ENCODE results near the gene SLC25A21. TPM values are rescaled to one million over a fixed set of nuclear protein-coding genes. Genes with fewer than 3 reads are reported as not detected.

Gene SLC25A21
- total and polyA plus RNA-seq, 10 of the 15 experiments (the other 5 are each of a cell fraction or from before 2014, with no cell fraction given), result 0.06 to 0.72 (median 0.17) TPM; not detected in 3

DNA sequence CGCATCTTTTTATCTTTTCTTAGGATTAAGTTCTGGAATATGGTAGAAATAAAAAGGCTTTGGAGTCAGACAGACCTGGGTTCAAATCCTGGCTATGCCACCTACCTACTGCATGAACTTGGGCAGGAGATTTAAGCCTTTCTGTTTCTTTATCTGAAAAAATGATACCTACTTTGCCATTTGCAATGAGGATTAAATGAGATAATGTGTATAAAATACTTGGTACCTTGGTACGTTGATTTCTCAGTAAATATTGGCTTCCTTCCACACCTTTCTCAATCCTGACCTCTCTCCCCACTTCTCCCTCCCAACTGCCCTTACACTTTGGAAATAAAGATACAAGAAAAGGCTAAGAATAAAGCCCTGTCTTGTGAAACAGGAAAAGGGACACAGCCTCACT is 338.1 kb downstream of the SLC25A21 start:
- no peak overlapping the region for H3K4me2 ChIP-seq (ENCODE audit: control insufficient read depth, insufficient read depth)
- H3K4me1 ChIP-seq (ENCODE audit: control insufficient read depth, insufficient read depth, low read length), result no peaks in the 10 kb centered on the region
- DNase-seq (ENCODE audit: low read depth, low spot score) (no peak), ATAC-seq (no peak), FAIRE-seq (no peak)
- in situ Hi-C loops (cut with MboI), result no loop called here
- no peak overlapping the region for H3K4me3 ChIP-seq
- RAD21 ChIA-PET (ENCODE audit: unreplicated experiment), result no interaction called here
- 43% methylated on average over 2 of the region's 2 CpGs for WGBS (ENCODE audit: insufficient coverage, insufficient replicate concordance, low lambda C conversion rate, missing lambda C conversion rate)
- H3K9me3 ChIP-seq (replicated peaks; ENCODE audit: control insufficient read depth, insufficient read depth, low read length), result no peaks in the 10 kb centered on the region
- no peaks in the 10 kb centered on the region for H4K20me1 ChIP-seq (ENCODE audit: control insufficient read depth, insufficient read depth)
- no peak overlapping the region for H2AFZ ChIP-seq (ENCODE audit: control insufficient read depth, low read depth, low read length)
- no peak overlapping the region for H3K9ac ChIP-seq (ENCODE audit: control insufficient read depth, insufficient read depth, low read length)
- CTCF ChIA-PET, result no interaction called here
- no peaks in the 10 kb centered on the region for H3K79me2 ChIP-seq (ENCODE audit: control insufficient read depth, insufficient read depth, low read length)
- H3K36me3 ChIP-seq (ENCODE audit: control insufficient read depth in 2 of 2, insufficient read depth in 2 of 2, low read length in 1 of 2), result no peaks in the 10 kb centered on the region
- intact Hi-C loops (cut with micrococcal nuclease; ENCODE audit: unreplicated experiment), result no loop called here
- no TSS peak for BruUV-seq (replicated peaks)
- no peak overlapping the region for H3K27ac ChIP-seq (ENCODE audit: control insufficient read depth, insufficient read depth)
- POLR2A ChIA-PET, result no interaction called here
- H3K27me3 ChIP-seq (replicated peaks in 1 of 2; ENCODE audit: control insufficient read depth in 2 of 2, insufficient read depth in 2 of 2, low read length in 1 of 2), result no peaks in the 10 kb centered on the region
- SMC1A ChIA-PET (ENCODE audit: uncharacterized antibody, unreplicated experiment), result no interaction called here
- TF ChIP-seq CBX5 (IDR thresholded peaks at IDR 0.05; ENCODE audit: low read depth) (no peak), BCL11A (IDR thresholded peaks at IDR 0.05; ENCODE audit: low read depth, low read length) (no peak), KDM1A (IDR thresholded peaks at IDR 0.05; ENCODE audit: borderline replicate concordance) (no peak), PAX5 (IDR thresholded peaks at IDR 0.05; ENCODE audit: borderline replicate concordance, low read depth, low read length) (no peak), RAD51 (IDR thresholded peaks at IDR 0.05) (no peak), ELK1 (IDR thresholded peaks at IDR 0.05; ENCODE audit: low read depth, low read length) (no peak), TCF7 (IDR thresholded peaks at IDR 0.05; ENCODE audit: borderline replicate concordance) (no peak), ZBTB40 (IDR thresholded peaks at IDR 0.05; ENCODE audit: borderline replicate concordance) (no peak), YBX1 (IDR thresholded peaks at IDR 0.05) (no peak), NFYA (IDR thresholded peaks at IDR 0.05; ENCODE audit: borderline replicate concordance, low read depth, low read length) (no peak), ESRRA (IDR thresholded peaks at IDR 0.05; ENCODE audit: low read length) (no peak), CEBPZ (IDR thresholded peaks at IDR 0.05; ENCODE audit: low read depth, low read length) (no peak), MEF2A (IDR thresholded peaks at IDR 0.05; ENCODE audit: insufficient read depth, low read depth, low read length) (no peak), HCFC1 (IDR thresholded peaks at IDR 0.05; ENCODE audit: low read length) (no peak)
- TF ChIP-seq, protein P1, sequence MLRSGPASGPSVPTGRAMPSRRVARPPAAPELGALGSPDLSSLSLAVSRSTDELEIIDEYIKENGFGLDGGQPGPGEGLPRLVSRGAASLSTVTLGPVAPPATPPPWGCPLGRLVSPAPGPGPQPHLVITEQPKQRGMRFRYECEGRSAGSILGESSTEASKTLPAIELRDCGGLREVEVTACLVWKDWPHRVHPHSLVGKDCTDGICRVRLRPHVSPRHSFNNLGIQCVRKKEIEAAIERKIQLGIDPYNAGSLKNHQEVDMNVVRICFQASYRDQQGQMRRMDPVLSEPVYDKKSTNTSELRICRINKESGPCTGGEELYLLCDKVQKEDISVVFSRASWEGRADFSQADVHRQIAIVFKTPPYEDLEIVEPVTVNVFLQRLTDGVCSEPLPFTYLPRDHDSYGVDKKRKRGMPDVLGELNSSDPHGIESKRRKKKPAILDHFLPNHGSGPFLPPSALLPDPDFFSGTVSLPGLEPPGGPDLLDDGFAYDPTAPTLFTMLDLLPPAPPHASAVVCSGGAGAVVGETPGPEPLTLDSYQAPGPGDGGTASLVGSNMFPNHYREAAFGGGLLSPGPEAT (IDR thresholded peaks at IDR 0.05; ENCODE audit: low read depth), result no peak

All from GM12878 (cell line).